D721Med (cell line): ENCODE data around the gene CTNNA2.

Source experiments
- DNase-seq: peaks from one replicate; pipeline ENCODE4 v3.0.0; 2011; ENCODE audit warnings: low spot score; ENCODE audit not compliant: insufficient read length
- FAIRE-seq: peaks from 2 replicates; lab custom pipeline; 2011; peaks lifted over from hg19 to GRCh38; lab: Jason Lieb, UNC
- CTCF ChIP-seq: IDR thresholded peaks from 2 replicates; pipeline ENCODE4 v1.5.1; 2012; ENCODE audit warnings: mild to moderate bottlenecking, control low read depth; ENCODE audit not compliant: insufficient read depth; ENCODE audit errors: missing control alignments

The CTNNA2 gene

GRCh38 chr2:80610108-80610507 lies 1097.3 kb downstream of the CTNNA2 start:
- no peak for TF ChIP-seq CTCF
- FAIRE-seq, result no peak
- no peak for DNase-seq

GRCh38 chr2:80621656-80622055 lies 1108.8 kb downstream of the CTNNA2 start:
- TF ChIP-seq CTCF, result no peak
- DNase-seq (no peak), FAIRE-seq (no peak)

- DNase-seq (no peak), FAIRE-seq (no peak)
- TF ChIP-seq CTCF, result no peak
Measured at GRCh38 chr2:80624062-80624461, 1111.2 kb downstream of the CTNNA2 start.

GRCh38 chr2:80634590-80634989 lies 1121.7 kb downstream of the CTNNA2 start:
- no peak for TF ChIP-seq CTCF
- DNase-seq (no peak), FAIRE-seq (no peak)

GRCh38 chr2:80638783-80639182 lies 1125.9 kb downstream of the CTNNA2 start:
- FAIRE-seq, result no peak
- DNase-seq, result no peak
- TF ChIP-seq CTCF, result no peak

DNA sequence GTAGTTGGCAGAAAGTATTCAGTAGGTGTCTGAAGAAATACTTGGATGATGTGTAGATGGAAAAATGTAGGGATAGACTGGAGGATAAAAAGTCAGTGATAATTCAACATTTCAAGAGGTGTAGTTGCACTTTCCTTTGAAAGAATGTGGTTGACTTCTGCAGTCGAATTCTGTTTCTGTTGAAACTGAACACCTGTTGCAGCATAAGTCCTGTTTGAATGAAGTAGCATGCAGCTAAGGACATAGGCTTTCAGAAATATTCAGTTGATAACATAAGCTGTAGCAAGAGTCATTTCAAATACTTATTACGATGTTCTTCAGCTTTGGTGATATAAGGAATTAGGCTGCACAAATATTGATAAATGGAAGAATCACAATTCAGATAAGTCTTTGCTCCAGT lies 1129.6 kb downstream of the CTNNA2 start:
- DNase-seq (no peak), FAIRE-seq (no peak)
- no peak for TF ChIP-seq CTCF

DNA sequence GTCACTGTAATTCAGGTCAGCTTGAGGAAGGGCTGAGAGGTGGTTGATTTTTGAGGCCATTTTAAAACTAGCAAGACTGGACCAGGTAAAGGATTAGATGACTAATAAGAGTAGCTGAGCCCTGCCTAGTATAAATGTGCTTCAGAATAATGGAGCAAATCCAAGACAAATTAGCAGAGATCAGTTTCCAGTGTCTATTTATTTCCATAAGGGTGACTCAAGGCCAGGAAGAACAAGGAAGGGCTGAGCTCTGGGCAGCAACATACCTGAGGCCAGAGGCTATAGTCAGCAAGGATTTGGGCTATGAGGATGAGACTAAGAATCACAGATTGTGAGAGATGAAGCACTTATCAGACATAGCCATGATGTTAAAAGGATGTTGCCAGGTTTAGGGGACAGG lies 1130.7 kb downstream of the CTNNA2 start:
- TF ChIP-seq CTCF, result no peak
- DNase-seq, result no peak
- no peak for FAIRE-seq
